ENCODE results near the gene ARID1A.
"Not testable (repeated sequence)": the region's sequence is repeated elsewhere in the genome, so short reads cannot be mapped to it uniquely, and the experiment has no call there.

Gene ARID1A

DNA sequence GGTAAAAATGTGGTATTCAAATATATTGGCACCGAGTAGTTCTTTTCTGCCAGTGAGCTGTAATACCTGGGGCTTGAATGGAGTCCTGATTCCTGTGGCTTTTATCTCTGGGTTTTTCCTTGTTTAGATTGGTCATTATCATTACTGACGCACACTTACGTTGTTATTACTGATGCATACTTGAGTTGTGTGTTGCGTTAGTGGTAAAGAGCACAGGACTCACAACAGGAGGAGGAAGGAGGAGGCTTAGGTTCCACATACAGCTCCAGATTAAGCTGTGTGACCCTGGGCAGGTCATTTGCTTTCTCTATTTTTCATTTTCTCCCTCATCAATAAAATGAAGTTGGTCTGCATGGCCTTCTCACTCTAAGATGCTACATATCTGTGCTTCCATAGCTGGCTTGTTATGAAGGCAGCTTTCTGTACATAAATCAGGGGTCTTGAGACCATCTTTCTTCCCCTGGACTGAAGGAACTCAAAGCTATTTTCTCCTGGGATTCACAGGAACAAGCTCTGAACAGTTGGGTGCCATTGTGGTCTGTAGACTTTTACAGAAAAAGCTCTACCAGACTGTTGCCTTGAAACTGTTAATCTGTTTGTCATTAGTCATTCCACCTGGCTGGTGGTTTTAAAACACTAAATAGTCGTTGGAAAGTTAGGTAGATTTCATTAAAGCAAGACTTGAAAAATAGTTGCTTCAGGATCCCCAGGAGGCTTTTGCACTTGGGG, 5.6 kb downstream of the ARID1A start:
- Histone ChIP-seq H3K4me1 (ENCODE audit: control insufficient read depth, insufficient read depth, low read length) (peaks cover 58% of the 10 kb centered on the region), H3K27ac (ENCODE audit: low read depth, low read length) (peak overlapping the region; percentile 12), H3K36me3 (ENCODE audit: control insufficient read depth, insufficient read depth, low read length) (peaks cover 21% of the 10 kb centered on the region; the same call in 1 of the 2 replicates), H3K9ac (ENCODE audit: low read depth, low read length) (no peak overlapping the region), H3K4me3 (ENCODE audit: low read depth, low read length) (peak overlapping the region; percentile 78), H3K9me3 (ENCODE audit: control insufficient read depth, insufficient read depth, low read length) (no peaks in the 10 kb centered on the region), H3K27me3 (ENCODE audit: control insufficient read depth, insufficient read depth, low read length) (no peaks in the 10 kb centered on the region)

DNA sequence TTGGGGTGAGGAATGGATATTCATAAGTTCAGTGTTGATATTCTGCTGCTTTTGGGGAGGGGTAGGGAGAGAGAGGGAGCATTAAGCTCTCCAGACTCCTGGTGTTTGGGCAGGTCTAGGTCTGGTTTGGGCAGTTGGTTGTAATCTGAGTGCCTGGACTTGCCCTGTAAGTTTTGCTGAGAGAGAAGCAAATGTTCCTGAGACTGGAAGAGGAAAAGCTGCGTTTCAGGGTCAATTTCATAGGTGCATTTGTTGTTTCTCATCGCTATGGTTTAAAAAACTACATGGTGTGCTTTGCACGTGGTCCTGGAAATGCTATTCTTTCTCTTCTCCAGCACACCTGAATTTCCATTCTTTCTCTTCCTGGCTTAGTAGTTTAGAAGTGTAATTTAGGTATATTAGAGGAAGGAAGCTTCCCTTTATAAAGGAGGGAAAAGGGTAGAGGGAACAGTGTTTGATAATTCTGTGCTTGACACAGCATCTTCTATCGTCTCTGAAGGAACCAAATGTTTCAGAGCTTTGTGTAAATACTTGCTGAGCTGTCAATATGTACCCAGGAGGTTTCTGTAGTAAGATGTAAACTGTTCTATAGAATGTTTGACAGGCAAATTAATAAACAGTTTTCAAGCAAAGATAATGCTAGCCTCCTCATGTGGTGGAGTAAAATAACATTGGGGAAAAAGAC, 6.3 kb downstream of the ARID1A start:
- no peaks in the 10 kb centered on the region for H3K27me3 ChIP-seq (ENCODE audit: control insufficient read depth, insufficient read depth, low read length)
- H3K4me3 ChIP-seq (ENCODE audit: low read depth, low read length), result peak overlapping the region; percentile 11; the same call in 1 of the 2 replicates
- H3K9me3 ChIP-seq (ENCODE audit: control insufficient read depth, insufficient read depth, low read length), result no peaks in the 10 kb centered on the region
- no peak overlapping the region for H3K9ac ChIP-seq (ENCODE audit: low read depth, low read length)
- H3K4me1 ChIP-seq (ENCODE audit: control insufficient read depth, insufficient read depth, low read length), result peaks cover 61% of the 10 kb centered on the region
- peak overlapping the region; percentile 12 for H3K27ac ChIP-seq (ENCODE audit: low read depth, low read length)
- peaks cover 21% of the 10 kb centered on the region; the same call in 1 of the 2 replicates for H3K36me3 ChIP-seq (ENCODE audit: control insufficient read depth, insufficient read depth, low read length)

DNA sequence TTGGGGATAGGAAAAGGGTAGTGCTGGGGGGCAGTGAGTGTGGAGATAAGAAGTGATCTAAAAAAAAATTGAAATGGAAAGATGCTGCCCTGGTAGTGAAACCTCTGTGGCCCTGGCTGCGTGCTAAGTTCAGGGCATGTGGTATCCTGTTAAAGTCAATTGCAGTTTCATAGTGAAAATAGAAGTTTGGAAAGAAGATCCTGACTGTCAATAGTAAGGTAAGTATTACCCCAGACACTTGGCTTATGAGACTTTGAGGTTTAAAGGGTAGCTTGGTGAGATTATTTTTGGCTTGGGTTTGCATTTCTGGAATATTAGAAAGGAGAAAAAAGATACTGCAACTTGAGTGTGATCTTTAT, 6.8 kb downstream of the ARID1A start:
- Histone ChIP-seq H3K9ac (ENCODE audit: low read depth, low read length) (no peak overlapping the region), H3K9me3 (ENCODE audit: control insufficient read depth, insufficient read depth, low read length) (no peaks in the 10 kb centered on the region), H3K36me3 (ENCODE audit: control insufficient read depth, insufficient read depth, low read length) (peaks cover 21% of the 10 kb centered on the region; the same call in 1 of the 2 replicates), H3K4me3 (ENCODE audit: low read depth, low read length) (no peak overlapping the region), H3K27me3 (ENCODE audit: control insufficient read depth, insufficient read depth, low read length) (no peaks in the 10 kb centered on the region), H3K4me1 (ENCODE audit: control insufficient read depth, insufficient read depth, low read length) (peaks cover 61% of the 10 kb centered on the region), H3K27ac (ENCODE audit: low read depth, low read length) (no peak overlapping the region)

DNA sequence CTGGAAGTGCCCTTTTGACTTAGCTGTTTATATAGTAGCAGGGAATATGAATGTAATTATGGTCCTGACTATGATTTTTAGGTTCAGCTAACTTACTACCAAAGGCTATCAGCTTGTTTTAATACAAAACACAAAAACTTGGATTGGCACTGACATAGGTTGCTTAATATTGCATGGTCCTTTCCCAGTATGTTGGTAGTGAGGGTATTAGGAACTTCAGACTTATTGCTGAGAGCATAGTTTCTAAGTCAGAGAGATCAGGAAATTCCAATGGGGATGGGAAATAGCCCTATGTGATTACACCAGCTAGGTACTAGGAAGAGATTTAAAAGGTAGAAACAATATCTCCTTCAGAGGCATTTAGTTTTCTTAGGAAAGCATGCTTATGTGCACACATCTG, 7.7 kb downstream of the ARID1A start:
- Histone ChIP-seq H3K27ac (ENCODE audit: low read depth, low read length) (no peak overlapping the region), H3K4me1 (ENCODE audit: control insufficient read depth, insufficient read depth, low read length) (peaks cover 58% of the 10 kb centered on the region), H3K9me3 (ENCODE audit: control insufficient read depth, insufficient read depth, low read length) (no peaks in the 10 kb centered on the region), H3K36me3 (ENCODE audit: control insufficient read depth, insufficient read depth, low read length) (peaks cover 21% of the 10 kb centered on the region; the same call in 1 of the 2 replicates), H3K9ac (ENCODE audit: low read depth, low read length) (no peak overlapping the region), H3K27me3 (ENCODE audit: control insufficient read depth, insufficient read depth, low read length) (no peaks in the 10 kb centered on the region), H3K4me3 (ENCODE audit: low read depth, low read length) (no peak overlapping the region)

DNA sequence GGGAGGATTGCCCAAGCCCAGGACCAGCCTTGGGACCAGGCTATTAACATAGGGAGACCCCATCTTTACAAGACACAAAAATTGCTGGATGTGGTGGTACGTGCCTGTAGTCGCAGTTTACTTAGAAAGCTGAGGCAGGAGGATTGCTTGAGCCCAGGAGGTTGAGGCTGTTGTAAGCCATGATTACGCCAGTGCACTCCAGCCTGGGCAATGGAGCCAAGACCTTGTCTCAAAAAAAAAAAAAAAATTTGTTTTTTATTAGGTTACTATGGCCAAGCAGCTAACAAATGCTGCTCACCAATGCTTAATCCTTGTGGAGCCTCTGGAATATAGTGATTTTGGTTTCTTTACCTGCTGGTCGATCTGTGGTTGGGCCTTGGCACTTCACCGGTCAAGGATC, 8.8 kb downstream of the ARID1A start:
- H3K9ac ChIP-seq (ENCODE audit: low read depth, low read length), result no peak overlapping the region
- H3K9me3 ChIP-seq (ENCODE audit: control insufficient read depth, insufficient read depth, low read length), result no peaks in the 10 kb centered on the region
- no peak overlapping the region for H3K4me3 ChIP-seq (ENCODE audit: low read depth, low read length)
- no peak overlapping the region for H3K27ac ChIP-seq (ENCODE audit: low read depth, low read length)
- H3K4me1 ChIP-seq (ENCODE audit: control insufficient read depth, insufficient read depth, low read length), result peaks cover 51% of the 10 kb centered on the region
- peaks cover 24% of the 10 kb centered on the region for H3K36me3 ChIP-seq (ENCODE audit: control insufficient read depth, insufficient read depth, low read length)
- H3K27me3 ChIP-seq (ENCODE audit: control insufficient read depth, insufficient read depth, low read length), result no peaks in the 10 kb centered on the region

DNA sequence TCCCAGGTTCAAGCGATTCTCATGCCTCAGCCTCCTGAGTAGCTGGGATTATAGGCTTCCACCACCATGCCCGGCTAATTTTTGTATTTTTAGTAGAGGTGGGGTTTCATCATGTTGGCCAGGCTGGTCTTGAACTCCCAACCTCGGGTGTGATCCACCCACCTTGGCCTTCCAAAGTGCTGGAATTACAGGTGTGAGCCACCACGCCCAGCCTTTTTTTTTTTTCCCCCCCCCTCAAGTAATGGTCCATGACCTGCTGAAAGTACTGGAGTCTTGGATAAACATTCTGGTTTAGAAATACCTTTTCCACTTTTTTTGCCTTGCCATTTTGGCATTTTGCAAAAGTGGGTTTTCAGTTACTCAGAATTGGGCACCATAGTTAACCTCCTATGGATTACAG, 9.4 kb downstream of the ARID1A start:
- H3K9ac ChIP-seq (ENCODE audit: low read depth, low read length); H3K27me3 ChIP-seq (ENCODE audit: control insufficient read depth, insufficient read depth, low read length); H3K27ac ChIP-seq (ENCODE audit: low read depth, low read length); H3K4me3 ChIP-seq (ENCODE audit: low read depth, low read length); H3K9me3 ChIP-seq (ENCODE audit: control insufficient read depth, insufficient read depth, low read length): not testable (repeated sequence)
- peaks cover 45% of the 10 kb centered on the region for H3K4me1 ChIP-seq (ENCODE audit: control insufficient read depth, insufficient read depth, low read length)
- peaks cover 20% of the 10 kb centered on the region for H3K36me3 ChIP-seq (ENCODE audit: control insufficient read depth, insufficient read depth, low read length)

DNA sequence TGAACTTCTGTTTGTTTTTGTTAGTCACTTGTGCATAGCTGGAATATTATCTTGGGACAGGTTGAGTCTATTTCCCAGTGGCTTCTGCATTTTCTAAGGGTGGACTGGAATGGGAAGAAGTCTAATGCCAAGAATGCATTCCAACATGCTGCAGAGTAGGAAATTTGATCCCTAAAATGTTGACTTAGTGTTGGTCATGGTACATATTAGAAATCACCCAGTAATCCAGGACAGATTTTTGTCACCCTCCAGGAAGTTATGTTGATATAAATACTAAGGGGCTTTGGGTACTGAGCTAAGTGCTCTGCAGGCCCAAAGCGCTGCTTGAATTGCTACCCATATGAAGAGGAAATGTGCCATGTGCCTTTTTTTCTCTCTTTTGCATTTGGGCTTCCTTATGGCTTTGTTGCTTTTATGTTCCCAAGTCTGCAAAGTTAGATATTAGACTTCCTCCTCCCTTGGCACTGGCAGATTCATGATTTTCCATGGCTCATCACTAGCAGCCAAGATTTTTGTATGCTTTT, 10.0 kb downstream of the ARID1A start:
- Histone ChIP-seq H3K4me3 (ENCODE audit: low read depth, low read length) (no peak overlapping the region), H3K27ac (ENCODE audit: low read depth, low read length) (peak overlapping the region; percentile 14), H3K4me1 (ENCODE audit: control insufficient read depth, insufficient read depth, low read length) (peaks cover 39% of the 10 kb centered on the region), H3K36me3 (ENCODE audit: control insufficient read depth, insufficient read depth, low read length) (peaks cover 20% of the 10 kb centered on the region; the same call in 1 of the 2 replicates), H3K9me3 (ENCODE audit: control insufficient read depth, insufficient read depth, low read length) (no peaks in the 10 kb centered on the region), H3K9ac (ENCODE audit: low read depth, low read length) (no peak overlapping the region), H3K27me3 (ENCODE audit: control insufficient read depth, insufficient read depth, low read length) (no peaks in the 10 kb centered on the region)

DNA sequence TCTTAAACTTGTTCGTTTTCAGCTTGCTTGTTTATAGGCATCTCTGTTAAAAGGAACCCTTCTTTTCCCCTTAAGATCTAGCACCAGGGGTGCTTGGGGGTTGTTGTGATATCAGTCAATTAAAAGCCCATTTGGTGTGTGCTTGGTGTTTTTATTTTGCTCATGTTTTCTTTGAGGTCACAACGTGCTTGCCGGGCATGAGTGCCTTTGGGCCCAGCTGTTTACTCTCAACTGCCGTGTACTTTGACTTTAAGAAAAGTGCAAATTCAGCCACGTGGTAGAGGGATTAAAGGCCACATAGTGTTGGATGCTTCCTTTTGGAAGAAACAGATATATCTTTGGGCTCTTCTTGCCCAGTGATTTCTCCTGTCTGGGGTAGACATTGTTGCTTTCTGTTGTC, 10.5 kb downstream of the ARID1A start:
- peaks cover 34% of the 10 kb centered on the region for H3K4me1 ChIP-seq (ENCODE audit: control insufficient read depth, insufficient read depth, low read length)
- H3K9me3 ChIP-seq (ENCODE audit: control insufficient read depth, insufficient read depth, low read length), result no peaks in the 10 kb centered on the region
- no peak overlapping the region; the same call in 1 of the 2 replicates for H3K4me3 ChIP-seq (ENCODE audit: low read depth, low read length)
- H3K9ac ChIP-seq (ENCODE audit: low read depth, low read length), result no peak overlapping the region
- peaks cover 21% of the 10 kb centered on the region for H3K36me3 ChIP-seq (ENCODE audit: control insufficient read depth, insufficient read depth, low read length)
- H3K27me3 ChIP-seq (ENCODE audit: control insufficient read depth, insufficient read depth, low read length), result no peaks in the 10 kb centered on the region
- peak overlapping the region; percentile 14 for H3K27ac ChIP-seq (ENCODE audit: low read depth, low read length)

DNA sequence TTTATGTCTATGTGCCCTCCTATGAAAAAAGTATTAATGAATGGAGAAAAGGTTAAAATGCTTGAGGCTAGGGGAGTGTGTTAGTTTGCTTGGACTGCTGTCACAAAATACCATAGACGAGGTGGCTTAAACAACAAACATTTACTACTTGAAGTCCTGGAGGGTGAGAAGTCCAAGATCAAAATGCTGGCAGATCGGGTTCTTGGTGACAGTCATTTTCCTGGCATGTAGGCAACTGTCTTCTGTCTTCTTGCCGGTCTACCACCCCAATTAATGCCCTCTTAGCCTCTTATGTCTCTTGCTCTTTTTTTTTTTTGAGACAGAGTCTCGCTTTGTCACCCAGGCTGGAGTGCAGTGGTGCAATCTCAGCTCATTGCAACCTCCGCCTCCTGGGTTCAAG, 15.0 kb downstream of the ARID1A start:
- no peak overlapping the region for H3K27ac ChIP-seq (ENCODE audit: low read depth, low read length)
- H3K27me3 ChIP-seq (ENCODE audit: control insufficient read depth, insufficient read depth, low read length), result no peaks in the 10 kb centered on the region
- peaks cover 27% of the 10 kb centered on the region for H3K36me3 ChIP-seq (ENCODE audit: control insufficient read depth, insufficient read depth, low read length)
- no peak overlapping the region for H3K9ac ChIP-seq (ENCODE audit: low read depth, low read length)
- H3K9me3 ChIP-seq (ENCODE audit: control insufficient read depth, insufficient read depth, low read length), result no peaks in the 10 kb centered on the region
- no peak overlapping the region for H3K4me3 ChIP-seq (ENCODE audit: low read depth, low read length)
- H3K4me1 ChIP-seq (ENCODE audit: control insufficient read depth, insufficient read depth, low read length), result peaks cover 9% of the 10 kb centered on the region

DNA sequence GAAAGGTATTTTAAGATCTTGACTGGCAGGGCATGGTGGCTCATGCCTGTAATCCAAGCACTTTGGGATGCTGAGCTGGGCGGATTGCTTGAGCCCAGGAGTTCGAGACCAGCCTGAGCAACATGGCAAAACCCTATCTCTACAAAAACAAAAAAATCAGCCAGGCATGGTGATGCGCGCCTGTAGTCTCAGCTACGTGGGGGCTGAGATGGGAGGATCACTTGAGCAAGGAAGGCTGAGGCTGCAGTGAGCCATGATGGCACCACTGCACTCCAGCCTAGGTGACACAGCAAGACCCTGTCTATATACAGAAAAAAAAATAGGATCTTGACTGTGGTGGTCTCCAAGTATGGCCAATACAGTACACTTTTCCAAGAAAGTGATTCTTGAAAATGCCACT, 16.0 kb downstream of the ARID1A start:
- H3K27ac ChIP-seq (ENCODE audit: low read depth, low read length), result no peak overlapping the region
- H3K9me3 ChIP-seq (ENCODE audit: control insufficient read depth, insufficient read depth, low read length), result no peaks in the 10 kb centered on the region
- no peaks in the 10 kb centered on the region for H3K27me3 ChIP-seq (ENCODE audit: control insufficient read depth, insufficient read depth, low read length)
- H3K36me3 ChIP-seq (ENCODE audit: control insufficient read depth, insufficient read depth, low read length), result peaks cover 27% of the 10 kb centered on the region
- H3K4me1 ChIP-seq (ENCODE audit: control insufficient read depth, insufficient read depth, low read length), result peaks cover 5% of the 10 kb centered on the region
- no peak overlapping the region for H3K9ac ChIP-seq (ENCODE audit: low read depth, low read length)
- H3K4me3 ChIP-seq (ENCODE audit: low read depth, low read length), result no peak overlapping the region

DNA sequence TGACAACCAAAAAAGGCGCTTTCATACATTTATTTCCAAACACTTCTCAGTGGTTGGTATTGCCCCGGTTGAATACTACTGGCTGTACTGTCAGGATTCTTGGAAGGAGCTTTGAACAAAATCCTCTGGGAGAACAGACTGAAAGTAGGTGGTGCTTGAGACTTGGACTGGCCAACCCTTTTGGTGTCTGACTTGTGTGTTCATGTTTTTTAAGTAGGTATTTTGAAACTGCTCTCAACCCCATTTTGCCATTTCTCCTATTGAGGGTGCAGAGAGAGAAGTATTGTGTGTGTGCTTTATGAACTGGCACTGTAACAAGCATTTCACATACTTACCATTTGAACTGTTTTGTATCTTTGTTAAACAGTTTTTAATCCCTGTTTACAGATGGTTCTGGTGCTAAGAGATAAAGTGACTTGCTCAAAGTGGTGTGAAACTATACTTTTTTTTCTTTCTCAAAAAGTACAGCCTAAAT, 21.2 kb downstream of the ARID1A start:
- Histone ChIP-seq H3K4me1 (ENCODE audit: control insufficient read depth, insufficient read depth, low read length) (peaks cover 17% of the 10 kb centered on the region), H3K4me3 (ENCODE audit: low read depth, low read length) (no peak overlapping the region), H3K27me3 (ENCODE audit: control insufficient read depth, insufficient read depth, low read length) (no peaks in the 10 kb centered on the region), H3K9me3 (ENCODE audit: control insufficient read depth, insufficient read depth, low read length) (no peaks in the 10 kb centered on the region), H3K36me3 (ENCODE audit: control insufficient read depth, insufficient read depth, low read length) (peaks cover 12% of the 10 kb centered on the region), H3K27ac (ENCODE audit: low read depth, low read length) (no peak overlapping the region), H3K9ac (ENCODE audit: low read depth, low read length) (no peak overlapping the region)
